IMR-90 (cell line): Measurements from ENCODE around the gene MLYCD. TPM values are rescaled to one million over a fixed set of nuclear protein-coding genes. Genes with fewer than 3 reads are reported as not detected.

ENCODE experiments used
- ATAC-seq: fragments of 200-7000 bp; cut with Tn5 transposase; 2 replicates; pipeline ENCODE4 v1.9.1; 2020; ENCODE audit warnings: low read depth, mild to moderate bottlenecking, moderate library complexity
- BruUV-seq: library from RNA; stranded (reverse); fragments of 400-500 nt; replicated peaks from 2 replicates; lab custom pipeline; 2021; lab: Mats Ljungman, UMichigan
- CTCF ChIA-PET: fragments of 300-600 bp; formaldehyde crosslinking; extraction: SDS; loops from one replicate; lab custom pipeline; 2021; ENCODE audit warnings: antibody characterized with exemption; lab: Yijun Ruan, JAX
- POLR2A ChIA-PET: fragments of 300-600 bp; sonication (Branson Sonifier 250); formaldehyde crosslinking; loops from one replicate; lab custom pipeline; 2022; ENCODE audit warnings: antibody characterized with exemption; ENCODE audit not compliant: unreplicated experiment; lab: Charles Lee
- DNase-seq: peaks from one replicate; pipeline ENCODE4 v3.0.0; 2013
- H2AFZ ChIP-seq: replicated peaks from 2 replicates; pipeline ENCODE3; 2013; ENCODE audit warnings: low read length, mild to moderate bottlenecking; ENCODE audit not compliant: poor library complexity
- H2AK5ac ChIP-seq: 2 replicates; pipeline ENCODE4 v1.6.1; 2013; ENCODE audit warnings: low read depth, low read length, inconsistent platforms
- H2AK9ac ChIP-seq: replicated peaks from 2 replicates; pipeline ENCODE3; 2013; ENCODE audit warnings: mild to moderate bottlenecking, low read depth, low read length, moderate library complexity; ENCODE audit not compliant: poor library complexity
- H2BK120ac ChIP-seq: 2 replicates; pipeline ENCODE4 v1.6.1; 2013; ENCODE audit warnings: low read depth, low read length, inconsistent platforms
- H2BK15ac ChIP-seq: 3 replicates; pipeline ENCODE4 v1.6.1; 2013; ENCODE audit warnings: low read depth, low read length, inconsistent platforms
- H2BK20ac ChIP-seq: 2 replicates; pipeline ENCODE4 v1.6.1; 2013; ENCODE audit warnings: low read depth, mild to moderate bottlenecking, inconsistent platforms, low read length, moderate library complexity
- H2BK5ac ChIP-seq: 2 replicates; pipeline ENCODE4 v1.6.1; 2013; ENCODE audit warnings: mild to moderate bottlenecking, low read depth, low read length, inconsistent platforms; ENCODE audit not compliant: poor library complexity, severe bottlenecking
- H3K14ac ChIP-seq: replicated peaks from 2 replicates; pipeline ENCODE4 v1.6.1; 2013; ENCODE audit warnings: low read depth, low read length, inconsistent platforms
- H3K18ac ChIP-seq: 2 replicates; pipeline ENCODE4 v1.6.1; 2013; ENCODE audit warnings: low read depth, low read length, control low read depth
- H3K23ac ChIP-seq: 2 replicates; pipeline ENCODE4 v1.6.1; 2013; ENCODE audit warnings: low read depth, low read length, inconsistent platforms
- H3K27ac ChIP-seq: 2 replicates; pipeline ENCODE4 v1.5.1; 2013; ENCODE audit warnings: mild to moderate bottlenecking, control low read depth, low read length; ENCODE audit not compliant: insufficient read depth
- H3K27me3 ChIP-seq: 2 replicates; pipeline ENCODE4 v1.6.1; 2013; ENCODE audit warnings: low read length; ENCODE audit not compliant: control insufficient read depth, insufficient read depth
- H3K36me3 ChIP-seq: 2 replicates; pipeline ENCODE4 v1.6.1; 2013; ENCODE audit warnings: low read length, mixed read lengths; ENCODE audit not compliant: control insufficient read depth, insufficient read depth
- H3K4ac ChIP-seq: 2 replicates; pipeline ENCODE4 v1.6.1; 2013; ENCODE audit warnings: low read depth, low read length, inconsistent platforms
- H3K4me1 ChIP-seq: 2 replicates; pipeline ENCODE4 v1.6.1; 2013; ENCODE audit warnings: low read length, mixed read lengths; ENCODE audit not compliant: control insufficient read depth, insufficient read depth
- H3K4me2 ChIP-seq: 2 replicates; pipeline ENCODE4 v1.6.1; 2013; ENCODE audit warnings: low read depth, mild to moderate bottlenecking, control low read depth, low read length, moderate library complexity
- H3K4me3 ChIP-seq: 2 replicates; pipeline ENCODE4 v1.5.1; 2013; ENCODE audit warnings: low read depth, mild to moderate bottlenecking, control low read depth, low read length, moderate library complexity; ENCODE audit not compliant: insufficient read depth
- H3K56ac ChIP-seq: 2 replicates; pipeline ENCODE4 v1.6.1; 2013; ENCODE audit warnings: low read length, inconsistent platforms; ENCODE audit not compliant: insufficient read depth; ENCODE audit errors: extremely low read depth
- H3K79me1 ChIP-seq, 2 experiments: 2 replicates each; pipeline ENCODE4 v1.6.1; 2013; ENCODE audit warnings: low read length in 2 of 2, inconsistent platforms in 1 of 2, low read depth in 1 of 2
- H3K9ac ChIP-seq: 2 replicates; pipeline ENCODE4 v1.6.1; 2013; ENCODE audit warnings: low read depth, low read length, control low read depth
- H3K9me1 ChIP-seq: 2 replicates; pipeline ENCODE4 v1.6.1; 2013; ENCODE audit warnings: low read length, inconsistent platforms; ENCODE audit not compliant: insufficient read depth
- H3K9me3 ChIP-seq: 2 replicates; pipeline ENCODE4 v1.6.1; 2013; ENCODE audit warnings: low read length; ENCODE audit not compliant: control insufficient read depth, insufficient read depth
- H4K20me1 ChIP-seq: 2 replicates; pipeline ENCODE4 v1.6.1; 2013; ENCODE audit warnings: low read length, inconsistent platforms; ENCODE audit not compliant: insufficient read depth
- H4K5ac ChIP-seq: 2 replicates; pipeline ENCODE4 v1.6.1; 2013; ENCODE audit warnings: mild to moderate bottlenecking, low read depth, low read length, control low read depth
- H4K8ac ChIP-seq, 2 experiments: 2 replicates each; pipeline ENCODE4 v1.6.1; 2013; ENCODE audit warnings: low read depth in 2 of 2, low read length in 2 of 2, control low read depth in 1 of 2, inconsistent platforms in 1 of 2
- H4K91ac ChIP-seq: 2 replicates; pipeline ENCODE4 v1.6.1; 2013; ENCODE audit warnings: low read depth, low read length, inconsistent platforms; ENCODE audit not compliant: insufficient read depth
- CEBPB ChIP-seq: IDR thresholded peaks from 2 replicates; pipeline ENCODE4 v1.6.1; 2012; ENCODE audit warnings: low read depth, low read length, improper control_type of control experiment
- WGBS, 2 experiments: methylation state at CpG; one replicate each; pipeline versions ENCODE4 v1.1.5 to v1.1.7; 2013; ENCODE audit warnings: missing lambda C conversion rate in 2 of 2; ENCODE audit not compliant: insufficient read length in 1 of 2; ENCODE audit errors: extremely low coverage in 2 of 2; 5-methylcytosine and 5-hydroxymethylcytosine counted together
- dilution Hi-C: fragments of 300-500 bp; cut with HindIII; formaldehyde crosslinking; loops from one replicate; pipeline ENCODE4 v1.14.3; 2018; ENCODE audit warnings: low sequenced_read_pairs; ENCODE audit not compliant: unreplicated experiment
- in situ Hi-C: fragments of 300-500 bp; cut with MboI; formaldehyde crosslinking; loops from 3 replicates; pipeline ENCODE4 v1.14.3; 2019; ENCODE audit warnings: low sequenced_read_pairs, inconsistent platforms, mixed read lengths
- intact Hi-C: fragments of 100-400 bp; cut with micrococcal nuclease; formaldehyde crosslinking; loops from 2 replicates; pipeline ENCODE4 v1.10.0; 2022
- polyA plus RNA-seq, 3 experiments: library from polyadenylated mRNA; depleted of rRNA; stranded (reverse); fragments of >200 nt; gene quantifications; 2 replicates each; pipeline ENCODE4 v1.2.3, GENCODE V29; 2012; ENCODE audit warnings: low replicate concordance in 1 of 3
- total RNA-seq: library from RNA; depleted of rRNA; stranded (reverse); fragments of >200 nt; gene quantifications from 2 replicates; pipeline ENCODE4 v1.2.3, GENCODE V29; 2012
- TF ChIP-seq, protein P1 (sequence below): fragments of 150-350 bp; IDR thresholded peaks from 2 replicates; pipeline ENCODE4 v1.6.1; 2016; ENCODE audit warnings: low read depth, mild to moderate bottlenecking, low read length, moderate library complexity, borderline replicate concordance

MLYCD gene
- total and polyA plus RNA-seq, 2 of the 4 experiments (the other 2 are of a cell fraction), result 1.9 to 2.7 TPM

DNA sequence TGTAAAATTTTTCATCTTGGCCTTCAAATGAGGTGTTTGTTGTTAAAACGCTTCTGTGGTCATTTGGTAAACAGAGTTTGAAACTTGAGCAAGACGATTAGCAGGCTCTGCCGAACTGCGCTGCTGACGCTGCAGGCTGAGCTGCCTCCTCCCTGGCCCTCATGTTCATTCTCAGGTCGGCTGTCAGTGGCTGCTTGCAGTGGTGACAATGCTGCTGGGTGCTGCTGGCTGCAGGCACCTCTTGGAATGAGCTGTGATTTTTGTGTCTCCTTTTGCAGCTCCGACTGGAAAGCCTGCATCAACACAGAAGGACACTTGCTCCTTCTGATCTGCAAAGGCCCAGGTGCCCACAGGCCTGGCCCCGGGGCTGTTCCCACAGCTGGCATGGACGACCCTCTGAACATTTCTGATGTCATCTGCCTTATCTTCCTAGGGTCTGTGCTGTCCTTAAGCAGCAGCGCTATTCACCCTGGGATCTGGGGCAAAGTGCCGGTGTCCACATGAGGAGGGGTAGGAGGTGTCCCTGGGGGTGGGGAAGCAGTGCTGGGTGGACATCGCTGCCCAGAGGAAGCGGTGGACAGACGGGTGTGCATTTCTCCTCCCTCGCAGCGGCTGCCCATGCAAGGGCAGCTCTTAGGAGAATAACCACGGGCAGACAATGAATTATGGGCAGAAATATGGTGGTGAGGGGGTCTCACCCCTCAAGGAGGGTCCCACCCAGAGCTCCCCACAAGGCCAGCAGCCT, 31.1 kb downstream of the MLYCD start:
- DNase-seq (no peak), ATAC-seq (no peak)
- Histone ChIP-seq H3K18ac (no peak overlapping the region), H3K4me3 (no peak overlapping the region), H2AFZ (no peak overlapping the region), H3K4me2 (no peak overlapping the region), H2AK9ac (no peak overlapping the region), H4K8ac (no peak overlapping the region), H2AK5ac (no peak overlapping the region), H2BK15ac (no peak overlapping the region), H2BK20ac (no peak overlapping the region), H3K9ac (no peak overlapping the region), H3K79me1 (no peaks in the 10 kb centered on the region), H4K5ac (no peak overlapping the region), H3K23ac (no peak overlapping the region), H4K20me1 (no peaks in the 10 kb centered on the region), H3K9me3 (no peaks in the 10 kb centered on the region), H4K91ac (no peak overlapping the region), H2BK5ac (no peak overlapping the region), H3K36me3 (no peaks in the 10 kb centered on the region), H3K4me1 (peaks cover 11% of the 10 kb centered on the region), H3K4ac (no peak overlapping the region), H3K56ac (no peak overlapping the region), H3K14ac (no peak overlapping the region), H3K9me1 (no peaks in the 10 kb centered on the region), H3K27me3 (no peaks in the 10 kb centered on the region; the same call in 1 of the 2 replicates), H3K27ac (no peak overlapping the region), H2BK120ac (no peak overlapping the region)
- no TSS peak for BruUV-seq
- in situ Hi-C loops (no loop called here), intact Hi-C loops (no loop called here), dilution Hi-C loops (no loop called here)
- ChIA-PET POLR2A (no interaction called here), CTCF (no interaction called here)
- TF ChIP-seq, protein P1, sequence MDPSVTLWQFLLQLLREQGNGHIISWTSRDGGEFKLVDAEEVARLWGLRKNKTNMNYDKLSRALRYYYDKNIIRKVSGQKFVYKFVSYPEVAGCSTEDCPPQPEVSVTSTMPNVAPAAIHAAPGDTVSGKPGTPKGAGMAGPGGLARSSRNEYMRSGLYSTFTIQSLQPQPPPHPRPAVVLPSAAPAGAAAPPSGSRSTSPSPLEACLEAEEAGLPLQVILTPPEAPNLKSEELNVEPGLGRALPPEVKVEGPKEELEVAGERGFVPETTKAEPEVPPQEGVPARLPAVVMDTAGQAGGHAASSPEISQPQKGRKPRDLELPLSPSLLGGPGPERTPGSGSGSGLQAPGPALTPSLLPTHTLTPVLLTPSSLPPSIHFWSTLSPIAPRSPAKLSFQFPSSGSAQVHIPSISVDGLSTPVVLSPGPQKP, result no peak
- TF ChIP-seq CEBPB, result no peak
- 64% methylated on average over 8 of the region's 17 CpGs; no CpG with 5 or more reads in 1 of the 2 experiments for WGBS, 2 experiments
